Caki2 (cell line): ENCODE measurements around the gene FCHSD1. TPM values are rescaled to one million over a fixed set of nuclear protein-coding genes. Genes with fewer than 3 reads are reported as not detected.
A peak's percentile ranks its signal among the peaks of the same experiment; 100 is the strongest.
"Not testable (repeated sequence)": the region's sequence is repeated elsewhere in the genome, so short reads cannot be mapped to it uniquely, and the experiment has no call there.

ENCODE experiments used
- DNase-seq: peaks from one replicate; pipeline ENCODE4 v3.0.0-alpha.2; 2015; ENCODE audit warnings: low read depth
- in situ Hi-C: cut with HindIII; loops from 2 replicates; pipeline ENCODE4 v1.10.0; 2016; ENCODE audit warnings: low sequenced_read_pairs, low pct_unique_long_range_greater_than_20kb, mixed read lengths
- total RNA-seq: library from RNA; depleted of rRNA; stranded (reverse); fragments of >200 nt; shearing (Covaris generic); gene quantifications from 2 replicates; pipeline ENCODE4 v1.2.3, GENCODE V29; 2014; ENCODE audit warnings: low replicate concordance

Gene FCHSD1
- total RNA-seq, 1 experiment from 2014 or later, result 23.2 TPM

DNA sequence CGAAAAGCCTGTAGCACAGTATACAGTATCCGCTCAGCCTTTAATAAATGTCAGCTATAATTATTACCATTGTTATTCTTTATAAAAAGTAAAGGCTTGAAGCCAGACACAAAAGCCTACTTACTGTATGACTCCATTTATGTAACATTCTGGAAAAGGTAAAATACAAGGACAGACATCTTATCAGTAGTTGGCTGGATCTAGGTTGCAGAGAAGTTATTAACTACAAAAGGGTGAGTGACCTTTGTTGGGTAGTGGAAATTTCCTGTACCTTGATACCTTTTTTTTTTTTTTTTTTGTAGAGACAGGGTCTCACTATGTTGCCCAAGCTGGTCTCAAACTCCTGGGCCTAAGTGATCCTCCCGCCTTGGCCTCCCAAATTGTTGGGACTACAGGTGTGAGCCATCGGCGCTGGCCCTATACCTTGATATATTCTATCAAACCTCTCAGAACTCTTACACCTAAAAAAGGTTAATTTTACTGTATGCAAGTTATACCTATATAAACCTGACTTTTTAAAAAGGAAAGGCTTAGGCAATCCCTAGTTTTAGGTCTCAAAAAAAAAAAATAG is 20.6 kb downstream of the FCHSD1 start:
- DNase-seq, result no peak
- in situ Hi-C loops, result no loop called here

GRCh38 chr5:141628175-141628788 is 22.9 kb downstream of the FCHSD1 start:
- DNase-seq, result no peak
- in situ Hi-C loops, result no loop called here

DNA sequence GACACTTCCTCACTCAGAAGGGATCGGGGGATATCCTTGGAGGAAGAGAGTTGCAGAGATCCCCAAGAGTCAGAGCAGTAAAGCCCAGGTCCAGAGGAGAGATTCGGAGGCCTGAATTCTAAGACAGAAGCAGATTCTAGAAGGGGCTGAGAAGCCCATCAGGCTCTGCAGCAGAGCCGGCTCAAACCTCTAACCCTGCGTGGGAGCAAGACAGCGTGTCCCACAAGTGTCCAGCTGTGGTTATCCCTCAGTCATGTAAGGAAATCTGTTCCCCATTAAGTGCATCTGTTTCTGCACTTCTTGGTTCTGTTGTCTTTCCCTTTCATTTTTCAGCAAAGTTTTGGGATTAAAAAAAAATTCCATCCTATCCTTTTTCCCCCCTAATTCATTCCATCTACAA is 27.6 kb downstream of the FCHSD1 start:
- DNase-seq, result no peak
- in situ Hi-C loops, result no loop called here

- DNase-seq, result no peak
- in situ Hi-C loops, result no loop called here
These were observed 28.0 kb downstream of the FCHSD1 start for GRCh38 chr5:141623186-141623585.

GRCh38 chr5:141618804-141619554 is 32.2 kb downstream of the FCHSD1 start, which contains the start of gene DIAPH1:
Gene DIAPH1, minus strand, starts transcription at chr5:141619000. Its CDS starts 86 bp downstream, at chr5:141618914.
- in situ Hi-C loops, result no loop called here
- DNase-seq, result peak; percentile 96

GRCh38 chr5:141618030-141618803 is 33.0 kb downstream of the FCHSD1 start:
- in situ Hi-C loops, result no loop called here
- peak; percentile 65 for DNase-seq

DNA sequence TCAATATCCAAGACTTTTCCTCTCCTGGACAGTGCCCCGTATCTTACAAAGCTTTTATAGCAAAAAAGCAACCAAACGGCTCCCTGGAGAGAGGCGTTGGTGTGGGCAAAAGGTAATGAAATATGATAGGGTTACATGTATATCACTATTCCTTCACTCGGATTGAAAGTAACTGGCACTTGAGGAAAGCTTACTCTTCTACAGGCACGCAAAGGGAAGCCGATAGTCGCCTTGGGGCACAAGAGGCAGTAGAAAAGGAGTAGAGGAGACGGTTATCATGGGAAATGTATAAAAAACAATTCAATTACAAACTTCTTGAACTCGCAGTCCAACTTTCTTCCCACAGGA is 33.6 kb downstream of the FCHSD1 start:
- in situ Hi-C loops, result no loop called here

GRCh38 chr5:141617128-141617527 is 34.1 kb downstream of the FCHSD1 start:
- no peak for DNase-seq
- in situ Hi-C loops, result no loop called here

More for the DNA sequence above, 33.6 kb downstream of the FCHSD1 start:
- DNase-seq, result peak; percentile 50

DNA sequence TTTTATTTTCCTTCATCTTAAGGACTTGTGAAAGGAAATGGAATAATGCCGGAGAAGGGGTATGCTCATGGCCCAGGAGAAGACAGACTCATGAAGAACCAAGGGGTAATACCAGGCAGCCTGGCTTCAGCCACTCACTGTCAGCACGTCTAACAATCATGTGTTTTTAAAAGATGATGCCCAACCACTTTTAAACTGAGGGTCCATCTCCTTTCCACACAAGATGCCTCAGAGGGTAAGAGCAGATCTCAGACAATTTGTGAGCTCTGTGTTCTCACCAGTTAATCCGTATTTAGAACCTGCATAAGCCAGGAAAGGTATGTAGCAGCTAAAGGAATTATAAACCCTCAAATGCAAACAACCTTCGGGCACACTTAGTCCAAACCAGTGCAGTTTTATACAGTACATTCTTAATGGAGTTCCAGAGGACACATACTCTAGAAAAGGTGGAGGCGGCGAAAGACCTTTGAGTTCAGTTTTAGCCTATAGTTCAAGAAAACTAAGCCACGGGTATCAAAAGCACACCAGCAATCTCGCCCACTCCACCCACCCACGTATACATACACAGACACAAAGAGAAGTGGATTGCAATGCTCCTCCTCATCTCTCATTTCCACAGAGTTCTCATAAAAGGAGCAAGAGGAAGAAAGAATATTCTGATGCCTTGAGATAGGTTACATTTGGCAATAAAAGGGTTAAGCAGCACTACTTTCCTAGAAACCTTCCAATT is 35.1 kb downstream of the FCHSD1 start:
- no peak for DNase-seq
- in situ Hi-C loops, result no loop called here

GRCh38 chr5:141613344-141613743 is 37.9 kb downstream of the FCHSD1 start:
- in situ Hi-C loops, result no loop called here
- DNase-seq, result no peak

- in situ Hi-C loops, result no loop called here
- no peak for DNase-seq
These were observed 39.9 kb downstream of the FCHSD1 start for GRCh38 chr5:141611289-141611688.

DNA sequence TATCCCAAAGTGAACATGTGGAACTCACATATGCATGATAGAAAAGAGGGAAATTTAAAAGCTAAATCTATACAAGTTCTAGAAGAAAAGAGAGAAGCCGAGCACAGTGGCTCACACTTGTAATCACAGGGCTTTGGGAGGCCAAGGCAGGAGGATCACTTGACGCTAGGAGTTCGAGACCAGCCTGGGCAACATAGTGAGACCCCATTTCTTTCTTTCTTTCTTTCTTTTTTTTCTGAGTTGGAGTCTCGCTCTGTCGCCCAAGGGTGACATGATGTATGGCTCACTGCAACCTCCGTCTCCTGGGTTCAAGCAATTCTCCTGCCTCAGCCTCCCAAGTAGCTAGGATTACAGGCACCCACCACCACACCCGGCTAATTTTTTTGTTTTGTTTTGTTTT is 41.3 kb downstream of the FCHSD1 start:
- in situ Hi-C loops, result not testable (repeated sequence)

GRCh38 chr5:141609044-141609443 is 42.2 kb downstream of the FCHSD1 start:
- in situ Hi-C loops, result no loop called here
- no peak for DNase-seq

More for the DNA sequence above, 41.3 kb downstream of the FCHSD1 start:
- not testable (repeated sequence) for DNase-seq

GRCh38 chr5:141608557-141608956 is 42.7 kb downstream of the FCHSD1 start:
- in situ Hi-C loops, result no loop called here
- peak; percentile 53 for DNase-seq

- in situ Hi-C loops, result no loop called here
- DNase-seq, result no peak
These were observed 43.2 kb downstream of the FCHSD1 start for GRCh38 chr5:141608046-141608445.

DNA sequence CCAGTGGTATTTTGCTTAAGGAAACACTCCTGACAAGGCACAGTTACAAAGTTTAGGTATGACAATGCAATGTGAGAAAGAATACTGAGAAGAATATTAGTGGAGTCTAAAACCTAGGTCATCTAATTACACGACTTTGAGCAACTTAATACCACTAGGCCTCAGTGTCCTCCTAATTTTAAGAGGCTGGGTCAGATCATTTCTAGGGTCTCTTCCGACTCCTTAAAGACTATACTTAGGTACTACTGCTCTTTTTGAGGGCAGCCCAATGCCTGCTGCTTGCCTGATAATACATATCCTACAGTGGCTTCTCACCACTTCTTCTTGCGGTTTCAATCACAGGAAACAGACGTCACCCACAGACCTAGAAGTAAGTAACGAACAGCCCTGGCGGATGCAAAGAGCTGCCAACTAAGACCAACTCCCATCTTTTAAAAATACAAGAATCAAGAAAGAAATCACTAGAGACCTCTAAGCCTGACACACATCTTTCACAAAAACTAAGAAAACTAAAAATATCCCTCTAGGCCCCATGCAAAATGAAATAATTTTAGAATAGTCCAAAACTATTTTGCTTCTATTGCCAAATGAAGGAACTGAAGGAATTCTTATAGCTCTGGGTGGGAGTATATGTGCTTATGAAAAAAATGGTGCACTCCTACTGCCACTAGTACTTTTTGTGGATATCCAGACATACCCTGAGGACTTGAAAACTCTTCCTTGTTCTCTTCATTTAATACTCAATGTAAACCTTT is 45.5 kb downstream of the FCHSD1 start:
- DNase-seq, result no peak
- in situ Hi-C loops, result no loop called here

- DNase-seq, result peak; percentile 81
- in situ Hi-C loops, result no loop called here
These were observed 47.1 kb downstream of the FCHSD1 start for GRCh38 chr5:141603923-141604717.
